ENCODE data around the gene CHST1.

Gene CHST1

GRCh38 chr11:45643598-45644260, 21.7 kb downstream of the CHST1 start:
- DNase-seq, result no peak

GRCh38 chr11:45641961-45642360, 23.5 kb downstream of the CHST1 start:
- DNase-seq, result no peak

- no peak for DNase-seq
These were observed 27.4 kb downstream of the CHST1 start for GRCh38 chr11:45638051-45638450.

GRCh38 chr11:45635907-45636306, 29.5 kb downstream of the CHST1 start:
- DNase-seq, result no peak

GRCh38 chr11:45625611-45626010, 39.8 kb downstream of the CHST1 start:
- no peak for DNase-seq

GRCh38 chr11:45624095-45624494, 41.3 kb downstream of the CHST1 start:
- no peak for DNase-seq

- DNase-seq, result no peak
These were observed 42.6 kb downstream of the CHST1 start for GRCh38 chr11:45622861-45623260.

- DNase-seq, result no peak
These were observed 43.1 kb downstream of the CHST1 start for GRCh38 chr11:45622283-45622682.

GRCh38 chr11:45621588-45621987, 43.8 kb downstream of the CHST1 start:
- DNase-seq, result no peak

- DNase-seq, result no peak
These were observed 45.2 kb downstream of the CHST1 start for GRCh38 chr11:45620243-45620642.

- no peak for DNase-seq
These were observed 46.5 kb downstream of the CHST1 start for GRCh38 chr11:45618897-45619296.

GRCh38 chr11:45617871-45618601, 47.4 kb downstream of the CHST1 start:
- DNase-seq, result no peak

GRCh38 chr11:45616802-45617549, 48.4 kb downstream of the CHST1 start:
- no peak for DNase-seq

GRCh38 chr11:45615182-45615792, 50.1 kb downstream of the CHST1 start:
- DNase-seq, result no peak

GRCh38 chr11:45614196-45614828, 51.1 kb downstream of the CHST1 start:
- no peak for DNase-seq

- DNase-seq, result no peak
These were observed 54.8 kb downstream of the CHST1 start for GRCh38 chr11:45610627-45611026.

GRCh38 chr11:45609902-45610301, 55.5 kb downstream of the CHST1 start:
- no peak for DNase-seq

- no peak for DNase-seq
These were observed 56.1 kb downstream of the CHST1 start for GRCh38 chr11:45609337-45609736.

GRCh38 chr11:45607995-45608394, 57.4 kb downstream of the CHST1 start:
- no peak for DNase-seq

- no peak for DNase-seq
These were observed 58.7 kb downstream of the CHST1 start for GRCh38 chr11:45606514-45607281.

GRCh38 chr11:45605051-45605450, 60.4 kb downstream of the CHST1 start:
- DNase-seq, result no peak

Measured in activated naive CD4-positive, alpha-beta T cell (primary cell).